Naive thymus-derived CD4-positive, alpha-beta T cell (primary cell): ENCODE results near the gene CDYL. TPM values are rescaled to one million over a fixed set of nuclear protein-coding genes. Genes with fewer than 3 reads are reported as not detected.

Experiments
- ATAC-seq: fragments of 150-1000 bp; cut with Tn5 transposase; 2 replicates; pipeline ENCODE4 v1.10.0; 2021; ENCODE audit warnings: mild to moderate bottlenecking, moderate library complexity
- CTCF ChIA-PET: fragments of 350-600 bp; sonication (Branson Sonifier 250); formaldehyde crosslinking; loops from one replicate; lab custom pipeline; 2021; ENCODE audit warnings: antibody characterized with exemption; lab: Charles Lee
- POLR2A ChIA-PET: fragments of 350-600 bp; sonication (Branson Sonifier 250); formaldehyde crosslinking; loops from one replicate; lab custom pipeline; 2021; ENCODE audit warnings: antibody characterized with exemption, inconsistent platforms; lab: Charles Lee
- DNase-seq, 9 donors: peaks; one replicate each; pipeline versions ENCODE4 v3.0.0 to v3.0.0-alpha.2; 2020 to 2022; ENCODE audit warnings: mixed read lengths in 1 of 9
- H3K27ac ChIP-seq: one replicate; pipeline ENCODE4 v1.7.0; 2013; ENCODE audit warnings: mild to moderate bottlenecking, low read depth, low read length, moderate library complexity
- H3K27me3 ChIP-seq, 2 donors: one replicate each; pipeline ENCODE4 v1.7.0; 2013; ENCODE audit warnings: low read length in 2 of 2, mild to moderate bottlenecking in 2 of 2, moderate library complexity in 2 of 2; ENCODE audit not compliant: control insufficient read depth in 2 of 2, insufficient read depth in 2 of 2
- H3K36me3 ChIP-seq, 3 experiments: 1 replicate in 2 of 3; 2 replicates in 1 of 3; pipeline ENCODE4 v1.7.0; 2013; ENCODE audit warnings: low read length in 3 of 3, mild to moderate bottlenecking in 3 of 3, moderate library complexity in 1 of 3; ENCODE audit not compliant: insufficient read depth in 3 of 3, control insufficient read depth in 2 of 3
- H3K4me1 ChIP-seq, 2 donors: one replicate each; pipeline ENCODE4 v1.7.0; 2013; ENCODE audit warnings: low read length in 2 of 2, mild to moderate bottlenecking in 2 of 2, moderate library complexity in 1 of 2; ENCODE audit not compliant: control insufficient read depth in 2 of 2, insufficient read depth in 2 of 2
- H3K4me3 ChIP-seq: 2 replicates; pipeline ENCODE4 v1.7.0; 2013; ENCODE audit warnings: mild to moderate bottlenecking, low read length
- H3K9me3 ChIP-seq, 3 experiments: 1 replicate in 2 of 3; 2 replicates in 1 of 3; pipeline ENCODE4 v1.7.0; 2013; ENCODE audit warnings: low read length in 3 of 3; ENCODE audit not compliant: control insufficient read depth in 2 of 3
- H3K27ac Mint-ChIP-seq, 9 donors: one replicate each; pipeline ENCODE4 v1.8.0; 2020 to 2022; ENCODE audit warnings: mixed read lengths in 9 of 9, mild to moderate bottlenecking in 8 of 9, moderate library complexity in 5 of 9, inconsistent platforms in 2 of 9
- H3K27me3 Mint-ChIP-seq, 5 donors: one replicate each; pipeline ENCODE4 v1.8.0; 2021 to 2022; ENCODE audit warnings: mixed read lengths in 5 of 5, mild to moderate bottlenecking in 1 of 5
- H3K36me3 Mint-ChIP-seq, 5 donors: one replicate each; pipeline ENCODE4 v1.8.0; 2020 to 2022; ENCODE audit warnings: mixed read lengths in 5 of 5, mild to moderate bottlenecking in 3 of 5, inconsistent platforms in 1 of 5
- H3K4me1 Mint-ChIP-seq, 7 donors: one replicate each; pipeline ENCODE4 v1.8.0; 2020 to 2022; ENCODE audit warnings: mixed read lengths in 7 of 7, mild to moderate bottlenecking in 3 of 7, inconsistent platforms in 1 of 7
- H3K4me3 Mint-ChIP-seq, 10 donors: one replicate each; pipeline ENCODE4 v1.8.0; 2020 to 2022; ENCODE audit warnings: mild to moderate bottlenecking in 10 of 10, mixed read lengths in 10 of 10, moderate library complexity in 6 of 10, inconsistent platforms in 2 of 10
- H3K9me3 Mint-ChIP-seq, 11 donors: one replicate each; pipeline ENCODE4 v1.8.0; 2020 to 2022; ENCODE audit warnings: mixed read lengths in 11 of 11, mild to moderate bottlenecking in 4 of 11, inconsistent platforms in 1 of 11, moderate library complexity in 1 of 11
- intact Hi-C, 2 donors: fragments of 100-400 bp; cut with micrococcal nuclease; formaldehyde crosslinking; loops; one replicate each; pipeline ENCODE4 v1.15.1; 2023
- polyA plus RNA-seq, 2 donors: library from polyadenylated mRNA; unstranded; fragments of 300-500 nt; fragmentation: Illumina TruSeq; gene quantifications; one replicate each; pipeline ENCODE4 v1.2.3, GENCODE V29; 2021
- total RNA-seq, 6 experiments: library from RNA in 5 of 6; stranded (reverse) in 5 of 6; gene quantifications; 1 replicate in 5 of 6; 2 replicates in 1 of 6; pipeline ENCODE4 v1.2.3 and lab custom pipeline; 2021 to 2026

The CDYL gene
- total and polyA plus RNA-seq, 7 experiments from 2014 or later, result 3.6 to 43.3 (median 32.3) TPM

DNA sequence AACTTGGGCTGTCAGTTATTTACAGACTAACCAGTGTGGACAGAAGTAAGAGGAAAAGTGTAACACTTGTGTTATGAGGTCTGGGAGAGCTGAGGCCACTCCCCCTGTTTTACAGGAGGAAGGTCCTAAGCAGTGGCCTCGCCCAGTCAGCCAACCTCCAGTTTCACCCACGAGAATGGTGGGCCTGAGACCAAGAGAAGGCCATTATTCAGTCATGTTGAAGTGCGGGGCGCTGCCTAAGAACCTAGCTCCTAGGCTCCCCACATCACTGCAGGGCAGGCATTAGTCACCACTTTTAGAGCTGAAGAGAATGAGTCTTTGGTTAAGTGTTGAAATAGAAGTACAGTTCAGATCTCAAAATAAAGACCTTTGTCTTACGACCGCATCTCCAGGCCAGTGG, 27.9 kb downstream of the CDYL start:
- Mint-ChIP-seq H3K4me1 (peaks cover 24 to 83% (median 73%) of the 10 kb centered on the region in 7 donors), H3K4me3 (peak overlapping the region in 1 of 10 donors; percentile 32), H3K36me3 (peaks cover 3 to 21% (median 17%) of the 10 kb centered on the region in 5 donors), H3K27me3 (no peaks in the 10 kb centered on the region), H3K9me3 (peaks cover 0 to 37% (median 9%) of the 10 kb centered on the region in 11 donors), H3K27ac (peak overlapping the region in 2 of 9 donors; percentile 20 to 60)
- H3K9me3 ChIP-seq, result peaks cover 0 to 5% (median 0%) of the 10 kb centered on the region in 3 experiments
- H3K27me3 ChIP-seq, result no peaks in the 10 kb centered on the region
- ChIA-PET POLR2A (no interaction called here), CTCF (interaction anchor here (0.6 kb wide), 1 partner anchor 195 kb away, joined by 3 read pairs; no protein-coding TSS in a partner anchor)
- DNase-seq, result no peak
- H3K36me3 ChIP-seq, result no peaks in the 10 kb centered on the region
- no peak overlapping the region for H3K4me3 ChIP-seq
- ATAC-seq, result no peak
- intact Hi-C loops, result no loop called here
- no peak overlapping the region for H3K27ac ChIP-seq
- peaks cover 0 to 3% of the 10 kb centered on the region in 2 donors for H3K4me1 ChIP-seq

DNA sequence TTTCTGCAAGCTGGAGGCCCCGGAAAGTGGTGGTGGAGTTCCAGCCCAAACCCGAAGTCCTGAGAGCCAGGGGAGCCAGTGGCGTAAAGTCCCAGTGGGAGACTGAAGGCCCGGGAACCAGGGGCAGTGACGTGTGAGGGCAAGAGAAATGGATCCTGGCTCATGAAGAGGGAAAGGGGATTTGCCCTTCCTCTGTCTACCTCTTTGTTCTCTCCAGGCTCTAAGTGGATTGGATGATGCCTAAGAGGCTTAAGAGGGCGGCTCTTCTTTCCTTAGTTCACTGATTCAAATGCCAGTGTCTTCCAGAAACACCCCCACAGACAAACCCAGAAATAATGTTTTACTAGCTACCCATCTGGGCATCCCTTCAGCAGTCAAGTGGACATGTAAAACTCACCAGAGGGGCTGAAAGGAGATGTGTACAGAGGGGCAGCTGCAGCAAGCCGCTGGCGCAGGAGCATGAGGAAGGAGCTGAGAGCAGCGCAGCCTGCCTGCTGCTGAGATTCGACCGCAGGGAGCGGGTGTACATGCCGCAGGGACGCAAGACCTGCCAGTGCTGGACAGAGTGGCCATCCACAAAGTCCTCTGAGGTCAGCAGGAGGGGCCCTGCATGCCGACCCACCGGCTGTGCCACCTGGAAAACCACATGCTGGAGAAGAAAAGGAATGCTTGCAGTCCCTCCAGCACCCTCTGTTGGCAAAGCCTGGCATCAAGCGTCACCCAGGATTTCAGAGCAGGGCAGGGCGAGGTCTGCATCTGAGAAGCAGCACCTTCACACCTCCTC, 29.5 kb downstream of the CDYL start:
- Histone ChIP-seq H3K4me1 (peaks cover 0 to 3% of the 10 kb centered on the region in 2 donors), H3K27me3 (no peaks in the 10 kb centered on the region), H3K27ac (no peak overlapping the region), H3K36me3 (no peaks in the 10 kb centered on the region), H3K9me3 (no peaks in the 10 kb centered on the region), H3K4me3 (no peak overlapping the region)
- Mint-ChIP-seq H3K4me1 (peaks cover 24 to 91% (median 77%) of the 10 kb centered on the region in 7 donors), H3K27ac (peak overlapping the region in 2 of 9 donors; percentile 39 to 54), H3K27me3 (no peaks in the 10 kb centered on the region), H3K36me3 (peaks cover 5 to 22% (median 15%) of the 10 kb centered on the region in 5 donors), H3K4me3 (peak overlapping the region in 3 of 10 donors; percentile 18 to 65 (median 22)), H3K9me3 (peaks cover 0 to 33% (median 11%) of the 10 kb centered on the region in 11 donors)
- CTCF ChIA-PET, result interaction anchor here (0.6 to 0.8 kb wide), 3 partner anchors 69 to 584 kb away, joined by 3 read pairs; no protein-coding TSS in a partner anchor
- ATAC-seq, result peak; percentile 30
- POLR2A ChIA-PET, result interaction anchor here (0.5 kb wide), 1 partner anchor 744 kb away, joined by 3 read pairs; no protein-coding TSS in a partner anchor
- intact Hi-C loops, result loop anchor here in 1 of 2 donors (2.0 kb wide), 1 partner anchor 29 kb away; the partner anchor contains the start of gene CDYL
- DNase-seq, result peak in 4 of 9 donors; percentile 15 to 22 (median 20)

DNA sequence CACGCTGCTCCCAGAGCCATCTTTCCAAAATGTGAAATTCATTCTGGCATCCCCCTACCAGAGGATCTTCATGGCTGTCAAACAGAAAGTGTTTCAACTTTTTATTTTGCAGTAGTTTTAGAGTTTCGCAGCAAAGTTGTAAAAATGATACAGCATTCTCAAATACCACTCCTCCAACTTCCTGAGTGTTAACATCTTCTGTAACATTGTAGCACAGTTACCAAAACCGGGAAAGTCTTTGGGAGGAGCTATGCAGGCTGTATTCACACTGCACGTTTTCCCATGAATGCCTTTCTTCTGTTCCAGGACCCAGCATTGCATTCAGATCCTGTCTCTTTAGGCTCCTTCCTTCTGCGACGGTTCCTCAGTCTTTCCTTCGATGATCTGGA, 30.1 kb downstream of the CDYL start:
- peaks cover 0 to 27% (median 8%) of the 10 kb centered on the region in 11 donors for H3K9me3 Mint-ChIP-seq
- ChIA-PET CTCF (interaction anchor here (0.6 kb wide), 1 partner anchor 155 kb away, joined by 3 read pairs; no protein-coding TSS in a partner anchor), POLR2A (no interaction called here)
- no peaks in the 10 kb centered on the region for H3K36me3 ChIP-seq
- no peak for ATAC-seq
- H3K27me3 Mint-ChIP-seq, result no peaks in the 10 kb centered on the region
- peaks cover 18 to 91% (median 77%) of the 10 kb centered on the region in 7 donors for H3K4me1 Mint-ChIP-seq
- no peak for DNase-seq
- H3K36me3 Mint-ChIP-seq, result peaks cover 4 to 20% (median 14%) of the 10 kb centered on the region in 5 donors
- H3K9me3 ChIP-seq, result no peaks in the 10 kb centered on the region
- H3K27me3 ChIP-seq, result no peaks in the 10 kb centered on the region
- peak overlapping the region in 1 of 10 donors; percentile 3 for H3K4me3 Mint-ChIP-seq
- intact Hi-C loops, result loop anchor here in 1 of 2 donors (2.0 kb wide), 1 partner anchor 30 kb away; the partner anchor contains the start of gene CDYL
- H3K27ac ChIP-seq, result no peak overlapping the region
- H3K27ac Mint-ChIP-seq, result no peak overlapping the region
- peaks cover 0 to 3% of the 10 kb centered on the region in 2 donors for H3K4me1 ChIP-seq
- no peak overlapping the region for H3K4me3 ChIP-seq

DNA sequence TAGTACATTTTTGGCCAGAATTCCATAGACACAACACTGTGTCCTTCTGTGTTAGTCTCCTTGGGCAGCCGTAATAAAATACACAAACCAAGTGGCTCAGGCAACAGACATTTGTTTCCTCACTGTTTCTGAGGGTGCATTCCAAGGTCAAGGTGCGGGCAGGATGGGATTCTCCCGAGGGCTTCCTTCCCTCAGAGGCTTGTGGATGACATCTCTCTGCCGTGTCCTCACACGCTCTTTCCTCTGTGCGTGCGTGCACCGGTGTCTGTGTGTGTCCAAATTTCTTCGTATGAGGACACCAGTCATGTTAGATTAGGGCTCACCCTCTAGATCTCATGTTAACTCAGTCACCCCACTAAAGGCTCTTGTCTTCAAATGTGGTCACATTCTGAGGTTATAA, 30.6 kb downstream of the CDYL start:
- no peak for DNase-seq
- H3K4me3 Mint-ChIP-seq, result peak overlapping the region in 1 of 10 donors; percentile 3
- CTCF ChIA-PET, result no interaction called here
- peaks cover 15 to 90% (median 75%) of the 10 kb centered on the region in 7 donors for H3K4me1 Mint-ChIP-seq
- intact Hi-C loops, result loop anchor here in 1 of 2 donors (2.0 kb wide), 1 partner anchor 30 kb away; the partner anchor contains the start of gene CDYL
- H3K36me3 ChIP-seq, result no peaks in the 10 kb centered on the region
- H3K4me3 ChIP-seq, result no peak overlapping the region
- ATAC-seq, result no peak
- H3K27me3 Mint-ChIP-seq, result no peaks in the 10 kb centered on the region
- H3K4me1 ChIP-seq, result peaks cover 0 to 3% of the 10 kb centered on the region in 2 donors
- peaks cover 0 to 24% (median 8%) of the 10 kb centered on the region in 11 donors for H3K9me3 Mint-ChIP-seq
- no peak overlapping the region for H3K27ac Mint-ChIP-seq
- POLR2A ChIA-PET, result no interaction called here
- H3K36me3 Mint-ChIP-seq, result peaks cover 4 to 20% (median 14%) of the 10 kb centered on the region in 5 donors
- no peaks in the 10 kb centered on the region for H3K9me3 ChIP-seq
- H3K27ac ChIP-seq, result no peak overlapping the region
- H3K27me3 ChIP-seq, result no peaks in the 10 kb centered on the region

DNA sequence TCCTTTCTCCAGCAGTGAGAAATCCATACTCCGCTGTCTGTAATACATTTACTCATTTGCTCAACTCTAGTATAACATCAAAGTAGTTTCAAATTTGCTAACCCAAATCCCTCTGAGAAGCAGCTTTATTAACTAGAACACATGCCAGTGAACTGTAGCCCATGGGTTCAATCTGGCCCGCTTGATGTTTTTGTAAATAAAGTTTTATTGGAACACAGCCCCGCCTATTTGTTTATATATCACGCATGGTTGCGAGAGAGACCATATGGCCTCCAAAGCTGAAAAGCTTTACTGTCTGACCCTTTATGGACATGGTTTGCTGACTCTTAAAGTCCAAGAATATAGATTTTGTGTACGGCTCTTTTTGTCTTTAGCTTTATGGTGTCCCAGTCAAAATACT, 32.2 kb downstream of the CDYL start:
- peak overlapping the region in 1 of 9 donors; percentile 16 for H3K27ac Mint-ChIP-seq
- H3K36me3 Mint-ChIP-seq, result peaks cover 4 to 20% (median 14%) of the 10 kb centered on the region in 5 donors
- H3K4me3 Mint-ChIP-seq, result peak overlapping the region in 1 of 10 donors; percentile 3
- H3K36me3 ChIP-seq, result no peaks in the 10 kb centered on the region
- no peaks in the 10 kb centered on the region for H3K27me3 ChIP-seq
- POLR2A ChIA-PET, result no interaction called here
- no peak overlapping the region for H3K4me3 ChIP-seq
- no peak for ATAC-seq
- H3K27me3 Mint-ChIP-seq, result no peaks in the 10 kb centered on the region
- no peaks in the 10 kb centered on the region for H3K9me3 ChIP-seq
- no peaks in the 10 kb centered on the region for H3K4me1 ChIP-seq
- H3K4me1 Mint-ChIP-seq, result peaks cover 9 to 90% (median 77%) of the 10 kb centered on the region in 7 donors
- CTCF ChIA-PET, result no interaction called here
- no peak overlapping the region for H3K27ac ChIP-seq
- no peak for DNase-seq
- intact Hi-C loops, result no loop called here
- peaks cover 0 to 24% (median 8%) of the 10 kb centered on the region in 11 donors for H3K9me3 Mint-ChIP-seq

DNA sequence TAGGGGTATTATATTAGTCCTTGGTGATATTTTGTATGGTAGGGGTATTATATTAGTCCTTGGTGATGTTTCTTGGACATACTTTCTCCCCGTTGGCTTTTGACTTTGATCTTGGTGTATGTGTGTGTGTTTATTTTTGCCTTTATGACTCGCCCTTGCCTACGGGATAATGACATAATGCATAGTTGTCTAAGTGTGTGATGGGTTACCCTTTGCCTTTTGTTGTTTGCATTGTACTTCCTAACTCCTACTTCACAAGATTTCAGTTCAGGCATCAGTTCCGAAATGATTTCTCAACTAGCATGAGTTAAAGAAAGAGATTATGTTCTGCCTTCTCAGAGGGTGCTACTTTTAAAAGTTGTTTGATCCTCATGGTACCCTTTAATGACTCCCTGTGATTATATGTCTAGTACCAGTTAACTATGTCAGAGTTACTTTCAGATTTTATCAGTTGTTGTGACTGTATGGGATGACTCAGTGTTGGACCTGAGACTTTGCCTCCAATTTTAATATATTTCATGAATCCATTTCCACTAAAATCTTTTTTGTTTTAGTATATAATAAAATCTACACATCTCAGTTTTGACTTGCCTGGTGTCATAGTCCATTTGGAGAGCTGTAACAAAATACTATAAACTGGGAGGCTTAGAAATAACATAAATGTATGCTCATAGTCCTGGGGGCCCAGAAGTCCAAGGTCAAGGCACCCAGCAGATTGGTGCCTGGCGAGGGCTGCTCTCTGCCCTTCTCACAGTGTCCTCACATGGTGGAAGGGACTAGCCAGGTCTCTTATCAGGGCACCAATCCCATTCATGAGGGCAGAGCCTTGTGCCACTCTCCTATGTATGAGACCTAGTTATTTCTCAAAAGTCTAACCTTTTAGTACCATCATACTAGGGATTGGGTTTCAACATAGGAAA, 34.1 kb downstream of the CDYL start:
- no peak for DNase-seq
- intact Hi-C loops, result no loop called here
- ChIA-PET POLR2A (no interaction called here), CTCF (no interaction called here)
- peak overlapping the region in 3 of 10 donors; percentile 5 to 44 (median 18) for H3K4me3 Mint-ChIP-seq
- no peaks in the 10 kb centered on the region for H3K36me3 ChIP-seq
- H3K27ac ChIP-seq, result no peak overlapping the region
- H3K4me1 ChIP-seq, result no peaks in the 10 kb centered on the region
- no peak for ATAC-seq
- peaks cover 4 to 20% (median 14%) of the 10 kb centered on the region in 5 donors for H3K36me3 Mint-ChIP-seq
- no peak overlapping the region for H3K4me3 ChIP-seq
- no peaks in the 10 kb centered on the region for H3K27me3 Mint-ChIP-seq
- H3K27ac Mint-ChIP-seq, result no peak overlapping the region
- H3K4me1 Mint-ChIP-seq, result peaks cover 16 to 89% (median 77%) of the 10 kb centered on the region in 7 donors
- H3K27me3 ChIP-seq, result no peaks in the 10 kb centered on the region
- no peaks in the 10 kb centered on the region for H3K9me3 ChIP-seq
- H3K9me3 Mint-ChIP-seq, result peaks cover 0 to 24% (median 8%) of the 10 kb centered on the region in 11 donors
